Rectal smooth muscle tissue (tissue), 1 donor: ENCODE measurements around the gene WAS.
"Not testable (repeated sequence)": the region's sequence is repeated elsewhere in the genome, so short reads cannot be mapped to it uniquely, and the experiment has no call there.

Source experiments
- H3K27ac ChIP-seq: one replicate; pipeline ENCODE4 v1.7.0; 2013; ENCODE audit warnings: low read depth, low read length, inconsistent platforms
- H3K27me3 ChIP-seq: one replicate; pipeline ENCODE4 v1.7.0; 2013; ENCODE audit warnings: low read length; ENCODE audit not compliant: control insufficient read depth, insufficient read depth
- H3K36me3 ChIP-seq: one replicate; pipeline ENCODE4 v1.7.0; 2013; ENCODE audit warnings: low read length; ENCODE audit not compliant: control insufficient read depth, insufficient read depth
- H3K4me1 ChIP-seq: one replicate; pipeline ENCODE4 v1.7.0; 2013; ENCODE audit warnings: low read length; ENCODE audit not compliant: control insufficient read depth, insufficient read depth
- H3K4me3 ChIP-seq: one replicate; pipeline ENCODE4 v1.7.0; 2013; ENCODE audit warnings: low read length
- H3K9ac ChIP-seq: one replicate; pipeline ENCODE4 v1.7.0; 2013; ENCODE audit warnings: low read length

WAS gene

GRCh38 chrX:48667509-48667908, 16.1 kb upstream of the WAS start:
- Histone ChIP-seq H3K4me1 (no peaks in the 10 kb centered on the region), H3K27ac (no peak overlapping the region), H3K4me3 (no peak overlapping the region), H3K9ac (no peak overlapping the region), H3K36me3 (no peaks in the 10 kb centered on the region), H3K27me3 (no peaks in the 10 kb centered on the region)

- H3K9ac ChIP-seq, H3K27ac ChIP-seq, H3K4me3 ChIP-seq, H3K4me1 ChIP-seq, H3K36me3 ChIP-seq, H3K27me3 ChIP-seq: not testable (repeated sequence)
Measured at GRCh38 chrX:48668187-48668586, 15.4 kb upstream of the WAS start.

GRCh38 chrX:48676106-48676892, 7.3 kb upstream of the WAS start:
- no peaks in the 10 kb centered on the region for H3K36me3 ChIP-seq
- H3K4me3 ChIP-seq = peak overlapping the region; percentile 71
- H3K27me3 ChIP-seq = no peaks in the 10 kb centered on the region
- peak overlapping the region; percentile 38 for H3K9ac ChIP-seq
- peak overlapping the region; percentile 73 for H3K27ac ChIP-seq
- H3K4me1 ChIP-seq = no peaks in the 10 kb centered on the region

GRCh38 chrX:48676893-48677270, 6.7 kb upstream of the WAS start:
- Histone ChIP-seq H3K4me1 (no peaks in the 10 kb centered on the region), H3K27me3 (no peaks in the 10 kb centered on the region), H3K9ac (peak overlapping the region; percentile 19), H3K4me3 (peak overlapping the region; percentile 71), H3K27ac (peak overlapping the region; percentile 53), H3K36me3 (no peaks in the 10 kb centered on the region)

- Histone ChIP-seq H3K36me3 (no peaks in the 10 kb centered on the region), H3K4me3 (no peak overlapping the region), H3K27me3 (no peaks in the 10 kb centered on the region), H3K27ac (no peak overlapping the region), H3K9ac (no peak overlapping the region), H3K4me1 (no peaks in the 10 kb centered on the region)
Measured at GRCh38 chrX:48677516-48677915, 6.1 kb upstream of the WAS start.

GRCh38 chrX:48680467-48680866, 3.1 kb upstream of the WAS start:
- not testable (repeated sequence) for H3K4me1 ChIP-seq, H3K27me3 ChIP-seq, H3K36me3 ChIP-seq, H3K9ac ChIP-seq, H3K27ac ChIP-seq, H3K4me3 ChIP-seq

GRCh38 chrX:48680925-48681324, 2.7 kb upstream of the WAS start:
- H3K4me1 ChIP-seq, H3K36me3 ChIP-seq, H3K27ac ChIP-seq, H3K27me3 ChIP-seq, H3K4me3 ChIP-seq, H3K9ac ChIP-seq: not testable (repeated sequence)

- no peak overlapping the region for H3K4me3 ChIP-seq
- H3K36me3 ChIP-seq = no peaks in the 10 kb centered on the region
- no peak overlapping the region for H3K27ac ChIP-seq
- H3K27me3 ChIP-seq = peaks cover 4% of the 10 kb centered on the region
- no peaks in the 10 kb centered on the region for H3K4me1 ChIP-seq
- H3K9ac ChIP-seq = no peak overlapping the region
Measured at GRCh38 chrX:48681539-48682183, 1.9 kb upstream of the WAS start.

GRCh38 chrX:48682795-48683194, 804 bp upstream of the WAS start:
- H3K4me3 ChIP-seq, H3K27ac ChIP-seq, H3K27me3 ChIP-seq, H3K4me1 ChIP-seq, H3K9ac ChIP-seq, H3K36me3 ChIP-seq: not testable (repeated sequence)

- Histone ChIP-seq H3K27me3 (peaks cover 4% of the 10 kb centered on the region), H3K4me3 (peak overlapping the region; percentile 55), H3K9ac (no peak overlapping the region), H3K4me1 (no peaks in the 10 kb centered on the region), H3K36me3 (no peaks in the 10 kb centered on the region), H3K27ac (no peak overlapping the region)
Measured at GRCh38 chrX:48684134-48684533, 535 bp downstream of the WAS start.

GRCh38 chrX:48685416-48685815, 1.8 kb downstream of the WAS start:
- H3K36me3 ChIP-seq = no peaks in the 10 kb centered on the region
- H3K4me3 ChIP-seq = no peak overlapping the region
- H3K27ac ChIP-seq = no peak overlapping the region
- H3K9ac ChIP-seq = no peak overlapping the region
- peaks cover 4% of the 10 kb centered on the region for H3K27me3 ChIP-seq
- H3K4me1 ChIP-seq = no peaks in the 10 kb centered on the region

GRCh38 chrX:48688531-48689150, 5.0 kb downstream of the WAS start:
- Histone ChIP-seq H3K36me3 (no peaks in the 10 kb centered on the region), H3K9ac (no peak overlapping the region), H3K4me3 (no peak overlapping the region), H3K27ac (no peak overlapping the region), H3K27me3 (peaks cover 6% of the 10 kb centered on the region), H3K4me1 (no peaks in the 10 kb centered on the region)
